ENCODE measurements around the gene TTC22. TPM values are rescaled to one million over a fixed set of nuclear protein-coding genes. Genes with fewer than 3 reads are reported as not detected.

The TTC22 gene
- polyA plus RNA-seq, 3 donors from 2014 or later, result 5.2 to 13.7 (median 5.6) TPM

- Mint-ChIP-seq H3K4me3 (no peak overlapping the region), H3K27ac (no peak overlapping the region), H3K27me3 (ENCODE audit: low read depth in 3 of 3) (no peaks in the 10 kb centered on the region), H3K36me3 (peaks cover 3 to 18% (median 10%) of the 10 kb centered on the region in 3 donors), H3K9me3 (no peaks in the 10 kb centered on the region), H3K4me1 (peaks cover 1 to 2% of the 10 kb centered on the region in 2 donors)
- DNase-seq, result no peak
These were observed 43.3 kb downstream of the TTC22 start for GRCh38 chr1:54757833-54758232.

DNA sequence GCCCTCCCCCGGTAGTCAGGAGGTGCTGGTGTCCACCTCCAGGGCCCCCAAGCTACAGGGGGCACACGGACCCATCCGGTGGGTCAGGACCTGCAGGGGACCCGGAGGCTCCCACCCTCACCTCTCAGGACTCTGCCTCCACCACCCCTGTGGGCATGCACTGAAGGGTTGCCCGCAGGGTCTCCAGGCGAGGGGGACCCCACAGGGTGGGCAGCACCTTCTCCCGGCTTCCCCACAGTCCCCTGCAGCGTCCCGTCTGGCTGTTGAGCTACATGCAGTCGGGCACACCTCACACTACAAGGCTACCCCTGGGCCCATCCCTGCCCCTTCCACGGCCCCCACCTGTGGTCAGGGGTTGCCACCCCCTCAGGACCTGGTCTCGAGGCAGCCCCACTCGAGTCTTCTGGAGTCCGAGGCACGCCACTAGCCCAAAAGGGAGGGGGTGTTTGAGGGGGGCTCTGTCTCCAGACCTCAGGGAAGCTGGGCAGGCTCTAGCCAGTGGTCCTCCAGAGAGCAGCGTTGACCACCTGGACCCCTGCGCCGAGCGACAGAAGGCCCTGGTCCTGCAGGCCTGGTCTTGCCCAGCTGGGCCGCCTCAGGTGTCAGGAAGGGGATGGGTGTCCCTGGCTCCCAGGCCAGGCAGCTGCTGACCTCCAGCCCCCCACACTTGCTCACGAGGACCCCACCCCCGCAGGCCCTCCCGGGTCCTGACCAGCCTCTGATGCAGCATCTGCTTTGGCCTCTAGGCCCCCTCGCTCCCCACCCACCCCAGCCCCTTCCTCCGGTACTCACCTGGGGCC, 46.4 kb downstream of the TTC22 start:
- no peak overlapping the region for H3K27ac Mint-ChIP-seq
- H3K27me3 Mint-ChIP-seq (ENCODE audit: low read depth in 3 of 3), result peaks cover 0 to 2% (median 0%) of the 10 kb centered on the region in 3 donors
- DNase-seq, result no peak
- no peak overlapping the region for H3K4me3 Mint-ChIP-seq
- no peaks in the 10 kb centered on the region for H3K4me1 Mint-ChIP-seq
- no peaks in the 10 kb centered on the region for H3K9me3 Mint-ChIP-seq
- peaks cover 3 to 18% (median 10%) of the 10 kb centered on the region in 3 donors for H3K36me3 Mint-ChIP-seq

DNA sequence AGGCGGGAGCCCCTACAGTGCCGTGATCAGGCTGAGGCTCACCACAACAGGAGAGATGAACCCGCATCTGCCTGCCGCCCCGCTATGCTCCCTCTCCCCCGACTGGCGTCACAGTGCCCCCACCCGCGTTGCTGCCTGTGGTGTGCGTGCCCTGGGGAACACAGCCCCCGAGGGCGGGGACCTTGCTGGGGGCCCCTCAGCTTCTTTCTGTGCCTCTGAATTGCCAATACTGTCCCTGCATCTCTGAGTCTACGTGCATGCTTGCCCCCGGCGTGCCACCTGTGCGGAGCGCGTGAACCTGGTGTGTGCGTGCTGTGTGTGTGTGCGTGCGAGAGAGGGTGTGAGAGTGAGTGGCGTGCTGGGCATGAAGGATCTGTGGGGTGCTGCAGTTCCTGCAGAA, 47.1 kb downstream of the TTC22 start:
- Mint-ChIP-seq H3K27ac (no peak overlapping the region), H3K4me1 (no peaks in the 10 kb centered on the region), H3K27me3 (ENCODE audit: low read depth in 3 of 3) (peaks cover 0 to 2% (median 0%) of the 10 kb centered on the region in 3 donors), H3K9me3 (no peaks in the 10 kb centered on the region), H3K36me3 (peaks cover 0 to 18% (median 10%) of the 10 kb centered on the region in 3 donors), H3K4me3 (no peak overlapping the region)
- DNase-seq, result no peak

- H3K4me1 Mint-ChIP-seq, result no peaks in the 10 kb centered on the region
- DNase-seq, result no peak
- H3K9me3 Mint-ChIP-seq, result no peaks in the 10 kb centered on the region
- peaks cover 0 to 4% (median 4%) of the 10 kb centered on the region in 3 donors for H3K36me3 Mint-ChIP-seq
- H3K27me3 Mint-ChIP-seq (ENCODE audit: low read depth in 3 of 3), result peaks cover 0 to 2% (median 0%) of the 10 kb centered on the region in 3 donors
- H3K27ac Mint-ChIP-seq, result no peak overlapping the region
- no peak overlapping the region for H3K4me3 Mint-ChIP-seq
These were observed 49.7 kb downstream of the TTC22 start for GRCh38 chr1:54751426-54751825.

DNA sequence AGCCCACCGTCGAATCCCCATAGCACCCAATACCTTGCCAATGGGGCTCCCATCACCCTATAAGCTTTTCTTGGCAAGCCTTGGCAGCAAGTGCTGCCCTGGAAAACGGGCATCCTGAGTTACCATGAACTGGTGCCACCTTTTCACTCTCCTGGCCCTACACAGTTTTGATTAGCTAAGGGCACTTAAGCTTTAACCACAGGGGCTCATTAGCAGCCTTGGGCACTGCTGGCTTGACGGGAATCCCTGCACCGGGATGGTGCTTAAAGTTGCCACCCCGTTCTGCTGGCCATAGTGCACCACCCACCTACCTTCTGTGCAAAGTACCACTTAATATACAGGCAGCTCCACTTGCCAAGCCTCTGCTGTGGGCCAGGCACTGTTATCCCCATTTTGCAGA, 50.5 kb downstream of the TTC22 start:
- Mint-ChIP-seq H3K27me3 (ENCODE audit: low read depth in 3 of 3) (peaks cover 0 to 2% (median 0%) of the 10 kb centered on the region in 3 donors), H3K36me3 (no peaks in the 10 kb centered on the region), H3K4me3 (no peak overlapping the region), H3K4me1 (no peaks in the 10 kb centered on the region), H3K27ac (no peak overlapping the region), H3K9me3 (no peaks in the 10 kb centered on the region)
- no peak for DNase-seq

DNA sequence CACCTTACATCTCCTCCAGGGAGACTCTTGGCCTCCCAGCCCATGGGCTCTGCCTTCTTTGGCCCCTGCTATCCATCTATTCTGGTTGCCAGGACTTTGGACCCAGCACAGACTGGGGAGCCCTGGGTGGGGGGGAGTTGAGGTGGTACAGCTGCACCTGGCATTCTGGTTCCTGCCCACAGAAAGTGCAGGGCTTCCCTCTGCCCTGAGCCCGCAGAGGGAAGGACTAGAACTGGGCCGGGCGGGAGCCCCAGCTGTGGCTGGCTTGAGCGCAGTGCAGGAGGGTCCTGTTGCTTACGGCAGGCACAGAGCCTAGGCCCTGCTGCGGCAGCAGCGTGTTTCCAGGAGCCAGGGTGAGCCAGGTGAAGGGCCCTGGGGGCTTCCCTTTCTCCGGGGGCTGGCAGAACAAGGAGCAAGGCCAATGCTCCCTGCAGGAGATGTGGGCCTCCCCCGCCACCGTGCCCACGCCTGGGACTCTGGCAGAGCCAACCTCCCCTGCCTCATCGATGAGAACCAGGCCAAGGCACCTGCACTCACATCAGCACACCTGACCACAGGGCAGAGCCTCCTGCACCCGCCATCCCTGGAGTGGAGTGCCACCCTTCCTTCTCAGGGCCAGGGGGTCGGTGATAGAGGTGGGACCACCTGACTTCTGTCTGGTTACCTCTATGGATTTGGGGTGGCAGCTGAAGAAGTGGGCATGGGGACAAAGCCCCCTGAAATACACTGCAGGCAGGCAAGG, 52.9 kb downstream of the TTC22 start:
- H3K4me1 Mint-ChIP-seq, result no peaks in the 10 kb centered on the region
- no peaks in the 10 kb centered on the region for H3K9me3 Mint-ChIP-seq
- H3K27me3 Mint-ChIP-seq (ENCODE audit: low read depth in 3 of 3), result peaks cover 0 to 2% (median 0%) of the 10 kb centered on the region in 3 donors
- no peak for DNase-seq
- peaks cover 0 to 4% (median 0%) of the 10 kb centered on the region in 3 donors for H3K36me3 Mint-ChIP-seq
- no peak overlapping the region for H3K4me3 Mint-ChIP-seq
- H3K27ac Mint-ChIP-seq, result no peak overlapping the region

- H3K9me3 Mint-ChIP-seq, result no peaks in the 10 kb centered on the region
- H3K27ac Mint-ChIP-seq, result no peak overlapping the region
- no peaks in the 10 kb centered on the region for H3K4me1 Mint-ChIP-seq
- no peak for DNase-seq
- peaks cover 0 to 2% (median 0%) of the 10 kb centered on the region in 3 donors for H3K27me3 Mint-ChIP-seq (ENCODE audit: low read depth in 3 of 3)
- no peak overlapping the region for H3K4me3 Mint-ChIP-seq
- H3K36me3 Mint-ChIP-seq, result peaks cover 5 to 18% (median 11%) of the 10 kb centered on the region in 3 donors
These were observed 55.3 kb downstream of the TTC22 start for GRCh38 chr1:54745864-54746263.

DNA sequence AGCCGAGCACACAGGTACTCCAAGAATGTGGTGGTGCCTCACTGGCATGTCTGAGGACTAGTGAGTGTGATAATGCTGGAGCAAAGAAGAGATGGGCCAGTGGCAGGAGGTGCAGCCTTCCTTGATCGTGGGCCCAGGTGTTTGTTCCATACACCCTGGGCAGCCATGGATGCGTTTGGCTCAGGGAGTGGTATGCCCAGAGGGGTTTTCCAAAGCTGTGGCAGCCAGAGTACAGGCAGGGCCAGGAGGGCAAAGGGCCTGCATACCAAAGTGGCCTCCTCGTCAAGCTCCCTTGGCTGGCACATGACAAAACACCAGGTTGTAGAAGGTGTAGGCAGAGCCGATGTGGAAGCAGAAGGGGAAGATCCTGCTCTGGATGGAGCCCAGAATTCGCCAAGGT, 55.8 kb downstream of the TTC22 start:
- Mint-ChIP-seq H3K4me1 (no peaks in the 10 kb centered on the region), H3K9me3 (no peaks in the 10 kb centered on the region), H3K4me3 (no peak overlapping the region), H3K27ac (no peak overlapping the region), H3K27me3 (ENCODE audit: low read depth in 3 of 3) (no peaks in the 10 kb centered on the region), H3K36me3 (peaks cover 7 to 20% (median 12%) of the 10 kb centered on the region in 3 donors)
- DNase-seq, result no peak

GRCh38 chr1:54744696-54745095, 56.4 kb downstream of the TTC22 start:
- Mint-ChIP-seq H3K9me3 (no peaks in the 10 kb centered on the region), H3K27ac (no peak overlapping the region), H3K4me3 (no peak overlapping the region), H3K4me1 (no peaks in the 10 kb centered on the region), H3K27me3 (ENCODE audit: low read depth in 3 of 3) (no peaks in the 10 kb centered on the region), H3K36me3 (peaks cover 11 to 20% (median 18%) of the 10 kb centered on the region in 3 donors)
- DNase-seq, result no peak

- Mint-ChIP-seq H3K4me1 (no peaks in the 10 kb centered on the region), H3K36me3 (peaks cover 11 to 20% (median 18%) of the 10 kb centered on the region in 3 donors), H3K9me3 (no peaks in the 10 kb centered on the region), H3K27me3 (ENCODE audit: low read depth in 3 of 3) (no peaks in the 10 kb centered on the region), H3K4me3 (no peak overlapping the region), H3K27ac (peak overlapping the region in 1 of 6 donors; percentile 46)
- no peak for DNase-seq
These were observed 57.5 kb downstream of the TTC22 start for GRCh38 chr1:54743416-54744226.

DNA sequence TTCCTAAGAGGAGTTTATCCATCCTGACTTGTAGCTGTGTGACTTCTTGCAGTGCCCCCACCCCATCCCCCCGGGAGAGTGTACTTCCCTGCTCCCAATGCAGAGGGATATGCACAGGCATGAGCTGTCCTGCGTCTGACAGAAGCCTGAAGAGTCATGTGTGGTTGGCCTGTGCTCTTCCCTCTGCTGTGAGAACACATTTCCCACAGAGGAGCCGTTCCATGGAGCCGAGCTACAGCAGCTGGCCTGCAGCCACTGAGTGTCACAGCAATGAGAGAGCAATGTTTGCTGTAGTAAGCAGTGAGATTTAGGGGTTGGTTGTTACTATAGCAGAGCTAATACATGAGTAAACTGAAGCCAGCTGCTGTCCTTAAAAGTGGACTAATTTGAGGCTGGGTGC, 58.8 kb downstream of the TTC22 start:
- H3K9me3 Mint-ChIP-seq, result no peaks in the 10 kb centered on the region
- H3K36me3 Mint-ChIP-seq, result peaks cover 15 to 32% (median 23%) of the 10 kb centered on the region in 3 donors
- no peaks in the 10 kb centered on the region for H3K4me1 Mint-ChIP-seq

GRCh38 chr1:54741531-54741930, 59.6 kb downstream of the TTC22 start:
- H3K4me1 Mint-ChIP-seq, result no peaks in the 10 kb centered on the region
- peak overlapping the region in 2 of 6 donors; percentile 29 to 40 for H3K27ac Mint-ChIP-seq

More for the DNA sequence above, 58.8 kb downstream of the TTC22 start:
- no peak for DNase-seq
- Mint-ChIP-seq H3K27ac (peak overlapping the region in 1 of 6 donors; percentile 1), H3K27me3 (ENCODE audit: low read depth in 3 of 3) (no peaks in the 10 kb centered on the region), H3K4me3 (no peak overlapping the region)

DNA sequence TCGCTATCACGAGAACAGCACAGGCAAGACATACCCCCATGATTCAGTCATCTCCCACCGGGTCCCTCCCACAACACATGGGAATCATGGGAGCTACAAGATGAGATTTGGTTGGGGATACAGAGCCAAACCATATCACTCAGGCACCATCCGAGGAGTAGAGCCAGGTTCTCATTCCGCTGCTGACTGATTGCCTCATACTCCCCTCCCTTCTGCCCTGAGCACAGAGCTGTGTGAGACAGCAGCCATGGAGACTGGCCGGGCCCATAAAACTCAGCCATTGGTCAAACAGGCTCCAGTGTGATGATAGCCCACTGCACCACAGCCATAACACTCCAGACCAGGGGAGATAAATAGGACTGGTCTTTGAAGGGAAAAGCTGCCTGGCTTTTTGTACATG, 62.9 kb downstream of the TTC22 start:
- Mint-ChIP-seq H3K9me3 (no peaks in the 10 kb centered on the region), H3K27me3 (ENCODE audit: low read depth in 3 of 3) (peaks cover 0 to 2% (median 0%) of the 10 kb centered on the region in 3 donors), H3K36me3 (peaks cover 26 to 48% (median 40%) of the 10 kb centered on the region in 3 donors), H3K4me3 (no peak overlapping the region), H3K4me1 (no peaks in the 10 kb centered on the region), H3K27ac (no peak overlapping the region)
- DNase-seq, result no peak

More at GRCh38 chr1:54741531-54741930, 59.6 kb downstream of the TTC22 start:
- H3K27me3 Mint-ChIP-seq (ENCODE audit: low read depth in 3 of 3), result no peaks in the 10 kb centered on the region
- H3K4me3 Mint-ChIP-seq, result no peak overlapping the region
- DNase-seq, result no peak
- H3K36me3 Mint-ChIP-seq, result peaks cover 19 to 40% (median 31%) of the 10 kb centered on the region in 3 donors
- H3K9me3 Mint-ChIP-seq, result no peaks in the 10 kb centered on the region

All from immature natural killer cell (primary cell).